ENCODE data around the gene SCTR. TPM values are rescaled to one million over a fixed set of nuclear protein-coding genes. Genes with fewer than 3 reads are reported as not detected.

Gene SCTR
- total and polyA plus RNA-seq, 2 of the 13 experiments (the other 11 are each of a cell fraction or from before 2014, with no cell fraction given), result not detected

DNA sequence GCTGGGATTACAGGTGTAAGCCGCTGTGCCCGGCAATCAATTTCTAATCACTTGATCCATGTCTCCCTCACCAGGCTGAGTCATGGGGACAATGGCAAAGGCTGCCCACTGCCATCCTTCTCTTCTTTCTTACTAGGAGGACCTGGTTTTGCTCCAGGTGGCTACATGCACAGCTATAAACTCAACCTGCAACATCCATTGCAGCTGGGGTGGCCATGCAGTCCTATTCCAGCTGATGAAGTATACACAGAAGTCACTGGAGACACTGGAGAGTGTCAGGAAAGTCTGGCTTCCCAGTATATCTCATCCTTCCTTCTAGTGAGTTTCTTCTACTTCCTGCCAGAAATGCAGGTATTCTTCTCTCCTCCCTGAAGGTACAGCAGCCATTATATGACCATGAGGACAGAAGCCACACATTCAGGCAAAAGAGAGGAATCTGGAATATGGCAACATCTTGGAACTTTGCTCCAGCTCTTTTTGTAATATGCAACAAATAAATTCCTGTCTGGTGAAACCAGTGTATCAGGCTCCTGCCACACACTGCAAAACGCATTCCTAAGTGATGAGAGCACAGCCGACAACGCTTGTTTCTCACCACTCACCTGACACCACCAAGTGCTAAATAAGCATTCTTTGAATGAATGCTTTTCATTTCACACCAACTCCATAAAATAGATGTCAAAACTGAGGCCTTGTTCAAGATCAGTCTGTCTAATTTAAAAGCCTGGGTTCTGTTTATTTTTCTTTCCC is 32.3 kb downstream of the SCTR start (continued):
- TF ChIP-seq HES4 (CRISPR knock-in tag; IDR thresholded peaks at IDR 0.05; ENCODE audit: borderline replicate concordance), result no peak
- TF ChIP-seq, protein P1, sequence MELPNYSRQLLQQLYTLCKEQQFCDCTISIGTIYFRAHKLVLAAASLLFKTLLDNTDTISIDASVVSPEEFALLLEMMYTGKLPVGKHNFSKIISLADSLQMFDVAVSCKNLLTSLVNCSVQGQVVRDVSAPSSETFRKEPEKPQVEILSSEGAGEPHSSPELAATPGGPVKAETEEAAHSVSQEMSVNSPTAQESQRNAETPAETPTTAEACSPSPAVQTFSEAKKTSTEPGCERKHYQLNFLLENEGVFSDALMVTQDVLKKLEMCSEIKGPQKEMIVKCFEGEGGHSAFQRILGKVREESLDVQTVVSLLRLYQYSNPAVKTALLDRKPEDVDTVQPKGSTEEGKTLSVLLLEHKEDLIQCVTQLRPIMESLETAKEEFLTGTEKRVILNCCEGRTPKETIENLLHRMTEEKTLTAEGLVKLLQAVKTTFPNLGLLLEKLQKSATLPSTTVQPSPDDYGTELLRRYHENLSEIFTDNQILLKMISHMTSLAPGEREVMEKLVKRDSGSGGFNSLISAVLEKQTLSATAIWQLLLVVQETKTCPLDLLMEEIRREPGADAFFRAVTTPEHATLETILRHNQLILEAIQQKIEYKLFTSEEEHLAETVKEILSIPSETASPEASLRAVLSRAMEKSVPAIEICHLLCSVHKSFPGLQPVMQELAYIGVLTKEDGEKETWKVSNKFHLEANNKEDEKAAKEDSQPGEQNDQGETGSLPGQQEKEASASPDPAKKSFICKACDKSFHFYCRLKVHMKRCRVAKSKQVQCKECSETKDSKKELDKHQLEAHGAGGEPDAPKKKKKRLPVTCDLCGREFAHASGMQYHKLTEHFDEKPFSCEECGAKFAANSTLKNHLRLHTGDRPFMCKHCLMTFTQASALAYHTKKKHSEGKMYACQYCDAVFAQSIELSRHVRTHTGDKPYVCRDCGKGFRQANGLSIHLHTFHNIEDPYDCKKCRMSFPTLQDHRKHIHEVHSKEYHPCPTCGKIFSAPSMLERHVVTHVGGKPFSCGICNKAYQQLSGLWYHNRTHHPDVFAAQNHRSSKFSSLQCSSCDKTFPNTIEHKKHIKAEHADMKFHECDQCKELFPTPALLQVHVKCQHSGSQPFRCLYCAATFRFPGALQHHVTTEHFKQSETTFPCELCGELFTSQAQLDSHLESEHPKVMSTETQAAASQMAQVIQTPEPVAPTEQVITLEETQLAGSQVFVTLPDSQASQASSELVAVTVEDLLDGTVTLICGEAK (IDR thresholded peaks at IDR 0.05), result no peak
- TF ChIP-seq, protein P1 (CRISPR knock-in tag; IDR thresholded peaks at IDR 0.05), result no peak
- TF ChIP-seq, protein P2, sequence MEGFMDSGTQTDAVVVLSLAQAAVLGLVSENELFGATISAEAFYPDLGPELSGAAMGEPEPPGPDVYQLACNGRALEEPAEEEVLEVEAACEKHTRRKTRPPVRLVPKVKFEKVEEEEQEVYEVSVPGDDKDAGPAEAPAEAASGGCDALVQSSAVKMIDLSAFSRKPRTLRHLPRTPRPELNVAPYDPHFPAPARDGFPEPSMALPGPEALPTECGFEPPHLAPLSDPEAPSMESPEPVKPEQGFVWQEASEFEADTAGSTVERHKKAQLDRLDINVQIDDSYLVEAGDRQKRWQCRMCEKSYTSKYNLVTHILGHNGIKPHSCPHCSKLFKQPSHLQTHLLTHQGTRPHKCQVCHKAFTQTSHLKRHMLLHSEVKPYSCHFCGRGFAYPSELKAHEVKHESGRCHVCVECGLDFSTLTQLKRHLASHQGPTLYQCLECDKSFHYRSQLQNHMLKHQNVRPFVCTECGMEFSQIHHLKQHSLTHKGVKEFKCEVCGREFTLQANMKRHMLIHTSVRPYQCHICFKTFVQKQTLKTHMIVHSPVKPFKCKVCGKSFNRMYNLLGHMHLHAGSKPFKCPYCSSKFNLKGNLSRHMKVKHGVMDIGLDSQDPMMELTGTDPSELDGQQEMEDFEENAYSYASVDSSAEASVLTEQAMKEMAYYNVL (CRISPR knock-in tag; IDR thresholded peaks at IDR 0.05; ENCODE audit: borderline replicate concordance), result 0 out of 2 replicates have a peak, but pooled peaks have one; percentile 38
- TF ChIP-seq HOXA5 (CRISPR knock-in tag; IDR thresholded peaks at IDR 0.05), result no peak
- no peak for TF ChIP-seq MEIS2 (CRISPR knock-in tag; IDR thresholded peaks at IDR 0.05)
- no peak for TF ChIP-seq AKAP8 (CRISPR knock-in tag; IDR thresholded peaks at IDR 0.05)
- peak; percentile 40; the same call in 1 of the 2 replicates for TF ChIP-seq MED1 (CRISPR knock-in tag; IDR thresholded peaks at IDR 0.05)
- no peak for TF ChIP-seq IRX3 (CRISPR knock-in tag; IDR thresholded peaks at IDR 0.05; ENCODE audit: borderline replicate concordance, low read depth)
- TF ChIP-seq CBX1 (IDR thresholded peaks at IDR 0.05; ENCODE audit: low read depth), result no peak
- TF ChIP-seq, protein P3, sequence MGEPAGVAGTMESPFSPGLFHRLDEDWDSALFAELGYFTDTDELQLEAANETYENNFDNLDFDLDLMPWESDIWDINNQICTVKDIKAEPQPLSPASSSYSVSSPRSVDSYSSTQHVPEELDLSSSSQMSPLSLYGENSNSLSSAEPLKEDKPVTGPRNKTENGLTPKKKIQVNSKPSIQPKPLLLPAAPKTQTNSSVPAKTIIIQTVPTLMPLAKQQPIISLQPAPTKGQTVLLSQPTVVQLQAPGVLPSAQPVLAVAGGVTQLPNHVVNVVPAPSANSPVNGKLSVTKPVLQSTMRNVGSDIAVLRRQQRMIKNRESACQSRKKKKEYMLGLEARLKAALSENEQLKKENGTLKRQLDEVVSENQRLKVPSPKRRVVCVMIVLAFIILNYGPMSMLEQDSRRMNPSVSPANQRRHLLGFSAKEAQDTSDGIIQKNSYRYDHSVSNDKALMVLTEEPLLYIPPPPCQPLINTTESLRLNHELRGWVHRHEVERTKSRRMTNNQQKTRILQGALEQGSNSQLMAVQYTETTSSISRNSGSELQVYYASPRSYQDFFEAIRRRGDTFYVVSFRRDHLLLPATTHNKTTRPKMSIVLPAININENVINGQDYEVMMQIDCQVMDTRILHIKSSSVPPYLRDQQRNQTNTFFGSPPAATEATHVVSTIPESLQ (CRISPR knock-in tag; conservative IDR thresholded peaks at IDR 0.05), result no peak
- TF ChIP-seq, protein P4, sequence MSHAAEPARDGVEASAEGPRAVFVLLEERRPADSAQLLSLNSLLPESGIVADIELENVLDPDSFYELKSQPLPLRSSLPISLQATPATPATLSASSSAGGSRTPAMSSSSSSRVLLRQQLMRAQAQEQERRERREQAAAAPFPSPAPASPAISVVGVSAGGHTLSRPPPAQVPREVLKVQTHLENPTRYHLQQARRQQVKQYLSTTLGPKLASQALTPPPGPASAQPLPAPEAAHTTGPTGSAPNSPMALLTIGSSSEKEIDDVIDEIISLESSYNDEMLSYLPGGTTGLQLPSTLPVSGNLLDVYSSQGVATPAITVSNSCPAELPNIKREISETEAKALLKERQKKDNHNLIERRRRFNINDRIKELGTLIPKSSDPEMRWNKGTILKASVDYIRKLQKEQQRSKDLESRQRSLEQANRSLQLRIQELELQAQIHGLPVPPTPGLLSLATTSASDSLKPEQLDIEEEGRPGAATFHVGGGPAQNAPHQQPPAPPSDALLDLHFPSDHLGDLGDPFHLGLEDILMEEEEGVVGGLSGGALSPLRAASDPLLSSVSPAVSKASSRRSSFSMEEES (CRISPR knock-in tag; IDR thresholded peaks at IDR 0.05), result peak; percentile 65
- peak; percentile 32; the same call in 1 of the 2 replicates for TF ChIP-seq CEBPG (CRISPR knock-in tag; IDR thresholded peaks at IDR 0.05)
- no peak for TF ChIP-seq ZNF749 (CRISPR knock-in tag; IDR thresholded peaks at IDR 0.05; ENCODE audit: borderline replicate concordance)
- TF ChIP-seq DNMT3B (CRISPR knock-in tag; conservative IDR thresholded peaks at IDR 0.05), result 0 out of 2 replicates have a peak, but pooled peaks have one; percentile 40
